HCT116 (cell line): ENCODE results near the gene GRIA1. TPM values are rescaled to one million over a fixed set of nuclear protein-coding genes. Genes with fewer than 3 reads are reported as not detected.

Experiments
- ATAC-seq: fragments of 200-7000 bp; cut with Tn5 transposase; 2 replicates; pipeline ENCODE4 v1.9.1; 2020; ENCODE audit warnings: mild to moderate bottlenecking, moderate library complexity
- BruUV-seq: library from RNA; stranded (reverse); fragments of 400-500 nt; replicated peaks from 2 replicates; lab custom pipeline; 2021; lab: Mats Ljungman, UMichigan
- CTCF ChIA-PET: fragments of 300-600 bp; sonication (Branson Sonifier 250); formaldehyde crosslinking; loops from one replicate; lab custom pipeline; 2021; ENCODE audit warnings: antibody characterized with exemption; lab: Charles Lee
- POLR2A ChIA-PET: fragments of 300-600, 350-600 bp; sonication (Branson Sonifier 250); formaldehyde crosslinking; loops from one replicate; lab custom pipeline; 2021; ENCODE audit warnings: antibody characterized with exemption; lab: Charles Lee
- RAD21 ChIA-PET, 2 experiments: fragments of 300-600 bp; sonication (Branson Sonifier 250); formaldehyde crosslinking; loops; one replicate each; lab custom pipeline; 2023; ENCODE audit warnings: low total read pairs in 2 of 2; ENCODE audit not compliant: uncharacterized antibody in 2 of 2, unreplicated experiment in 2 of 2, low non-redundant PET in 1 of 2; lab: Charles Lee
- DNase-seq: peaks from one replicate; pipeline ENCODE4 v3.0.0-alpha.2; 2010; ENCODE audit warnings: low read depth, low spot score
- H2AFZ ChIP-seq: fragments of 200-600 bp; shearing (Covaris generic), sonication (generic); 2 replicates; pipeline ENCODE4 v1.6.1; 2017; ENCODE audit warnings: low read depth, mixed run types, mixed read lengths, antibody characterized with exemption, low read length; ENCODE audit not compliant: poor library complexity, severe bottlenecking
- H3K27ac ChIP-seq: 2 replicates; pipeline ENCODE4 v1.5.1; 2012; ENCODE audit warnings: low read depth, low read length
- H3K27me3 ChIP-seq: fragments of 200-600 bp; sonication (generic); 2 replicates; pipeline ENCODE4 v1.6.1; 2016; ENCODE audit warnings: mixed run types, low read length, mixed read lengths; ENCODE audit not compliant: insufficient read depth
- H3K36me3 ChIP-seq, 2 experiments: fragments of 200-500 bp in 1 of 2; fragments of 200-600 bp in 1 of 2; sonication (Bioruptor generic) in 1 of 2; sonication (generic) in 1 of 2; 2 replicates each; pipeline versions ENCODE4 v1.5.1 to v1.6.1; 2014 to 2016; ENCODE audit warnings: low read length in 2 of 2, inconsistent platforms in 1 of 2, mixed read lengths in 1 of 2, mixed run types in 1 of 2; ENCODE audit not compliant: insufficient read depth in 2 of 2, control insufficient read depth in 1 of 2
- H3K4me1 ChIP-seq, 2 experiments: fragments of 200-600 bp in 1 of 2; sonication (generic) in 1 of 2; 2 replicates each; pipeline versions ENCODE4 v1.5.1 to v1.6.1; 2012 to 2017; ENCODE audit warnings: low read length in 2 of 2, inconsistent platforms in 1 of 2, mild to moderate bottlenecking in 1 of 2, mixed read lengths in 1 of 2, mixed run types in 1 of 2, moderate library complexity in 1 of 2; ENCODE audit not compliant: insufficient read depth in 2 of 2, control insufficient read depth in 1 of 2
- H3K4me2 ChIP-seq: fragments of 200-600 bp; sonication (generic); 2 replicates; pipeline ENCODE4 v1.6.1; 2017; ENCODE audit warnings: mixed run types, low read length, mixed read lengths
- H3K4me3 ChIP-seq, 2 experiments: fragments of 200-600 bp in 1 of 2; sonication (generic) in 1 of 2; replicated peaks in 1 of 2; 2 replicates each; pipeline ENCODE4 v1.5.1; 2011 to 2016; ENCODE audit warnings: low read length in 2 of 2, control low read depth in 1 of 2, low read depth in 1 of 2, mild to moderate bottlenecking in 1 of 2, mixed read lengths in 1 of 2, mixed run types in 1 of 2
- H3K79me2 ChIP-seq: fragments of 200-600 bp; sonication (generic); 2 replicates; pipeline ENCODE4 v1.6.1; 2017; ENCODE audit warnings: mild to moderate bottlenecking, mixed run types, low read length, moderate library complexity, mixed read lengths; ENCODE audit not compliant: insufficient read depth
- H3K9ac ChIP-seq: fragments of 200-600 bp; sonication (generic); 2 replicates; pipeline ENCODE4 v1.6.1; 2016; ENCODE audit warnings: low read length, mixed read lengths
- H3K9me2 ChIP-seq: fragments of 200-600 bp; sonication (generic), shearing (Covaris generic); 2 replicates; pipeline ENCODE4 v1.6.1; 2017; ENCODE audit warnings: mixed run types, mild to moderate bottlenecking, moderate library complexity; ENCODE audit not compliant: insufficient read depth
- H3K9me3 ChIP-seq, 2 experiments: fragments of 200-500 bp in 1 of 2; fragments of 200-600 bp in 1 of 2; sonication (Bioruptor generic) in 1 of 2; sonication (generic) in 1 of 2; 2 replicates each; pipeline ENCODE4 v1.6.1; 2014 to 2017; ENCODE audit warnings: low read length in 2 of 2, mixed read lengths in 2 of 2, inconsistent platforms in 1 of 2, low read depth in 1 of 2, mild to moderate bottlenecking in 1 of 2, mixed run types in 1 of 2, moderate library complexity in 1 of 2; ENCODE audit not compliant: control insufficient read depth in 1 of 2, insufficient read depth in 1 of 2
- H4K20me1 ChIP-seq: fragments of 200-600 bp; sonication (generic), shearing (Covaris generic); 2 replicates; pipeline ENCODE4 v1.6.1; 2017; ENCODE audit warnings: mixed run types, mild to moderate bottlenecking, moderate library complexity; ENCODE audit not compliant: insufficient read depth
- CEBPB ChIP-seq: IDR thresholded peaks from 2 replicates; pipeline ENCODE4 v1.6.1; 2012; ENCODE audit warnings: low read depth
- EGR1 ChIP-seq: IDR thresholded peaks from 2 replicates; pipeline ENCODE4 v1.6.1; 2012; ENCODE audit warnings: low read depth
- ELF1 ChIP-seq: IDR thresholded peaks from 2 replicates; pipeline ENCODE4 v1.6.1; 2012; ENCODE audit warnings: low read depth, borderline replicate concordance
- POLR2A ChIP-seq: IDR thresholded peaks from 2 replicates; pipeline ENCODE4 v1.7.0; 2011; ENCODE audit warnings: borderline replicate concordance; ENCODE audit not compliant: insufficient read depth, insufficient read length; ENCODE audit errors: extremely low read depth
- RAD21 ChIP-seq: IDR thresholded peaks from 2 replicates; pipeline ENCODE4 v1.6.1; 2012; ENCODE audit warnings: low read depth, mild to moderate bottlenecking
- SIN3A ChIP-seq: IDR thresholded peaks from 2 replicates; pipeline ENCODE4 v1.6.1; 2012; ENCODE audit warnings: low read depth
- YY1 ChIP-seq: IDR thresholded peaks from 2 replicates; pipeline ENCODE4 v1.6.1; 2011; ENCODE audit warnings: low read length, low read depth, moderate library complexity, mild to moderate bottlenecking; ENCODE audit not compliant: insufficient replicate concordance; ENCODE audit errors: extremely low read depth
- ZFX ChIP-seq: fragments of 450-650 bp; IDR thresholded peaks from 2 replicates; pipeline ENCODE4 v1.6.1; 2017
- ZNF274 ChIP-seq: fragments of 200-500 bp; sonication (Bioruptor generic); IDR thresholded peaks from 2 replicates; pipeline ENCODE4 v1.6.1; 2014; ENCODE audit warnings: mild to moderate bottlenecking, low read depth, low read length, inconsistent platforms
- intact Hi-C: fragments of 100-400 bp; cut with micrococcal nuclease; formaldehyde crosslinking; loops from 2 replicates; pipeline ENCODE4 v1.10.0; 2022
- total RNA-seq: library from RNA; stranded (reverse); gene quantifications from one replicate; pipeline ENCODE4 v1.2.1, GENCODE V29; 2021; ENCODE audit not compliant: unreplicated experiment
- TF ChIP-seq, protein P1 (sequence below): IDR thresholded peaks from 2 replicates; pipeline ENCODE4 v1.6.1; 2012; ENCODE audit warnings: low read depth
- TF ChIP-seq, protein P2 (sequence below), 3 experiments: fragments of 200-600 bp in 1 of 3; sonication (generic) in 1 of 3; IDR thresholded peaks in 2 of 3; conservative IDR thresholded peaks in 1 of 3; 2 replicates each; pipeline ENCODE4 v1.5.1; 2012 to 2017; ENCODE audit warnings: low read depth in 2 of 3, low read length in 2 of 3, antibody characterized with exemption in 1 of 3, borderline replicate concordance in 1 of 3, control low read depth in 1 of 3, mild to moderate bottlenecking in 1 of 3, mixed read lengths in 1 of 3, mixed run types in 1 of 3, moderate library complexity in 1 of 3; ENCODE audit not compliant: insufficient read depth in 1 of 3
- TF ChIP-seq, protein P3 (sequence below): IDR thresholded peaks from 2 replicates; pipeline ENCODE4 v1.6.1; 2012
- TF ChIP-seq, protein P4 (sequence below): IDR thresholded peaks from 2 replicates; pipeline ENCODE4 v1.6.1; 2011; ENCODE audit warnings: mild to moderate bottlenecking, low read length, moderate library complexity; ENCODE audit not compliant: insufficient replicate concordance; ENCODE audit errors: extremely low read depth

The GRIA1 gene
- total RNA-seq, 1 experiment from 2014 or later, result not detected

DNA sequence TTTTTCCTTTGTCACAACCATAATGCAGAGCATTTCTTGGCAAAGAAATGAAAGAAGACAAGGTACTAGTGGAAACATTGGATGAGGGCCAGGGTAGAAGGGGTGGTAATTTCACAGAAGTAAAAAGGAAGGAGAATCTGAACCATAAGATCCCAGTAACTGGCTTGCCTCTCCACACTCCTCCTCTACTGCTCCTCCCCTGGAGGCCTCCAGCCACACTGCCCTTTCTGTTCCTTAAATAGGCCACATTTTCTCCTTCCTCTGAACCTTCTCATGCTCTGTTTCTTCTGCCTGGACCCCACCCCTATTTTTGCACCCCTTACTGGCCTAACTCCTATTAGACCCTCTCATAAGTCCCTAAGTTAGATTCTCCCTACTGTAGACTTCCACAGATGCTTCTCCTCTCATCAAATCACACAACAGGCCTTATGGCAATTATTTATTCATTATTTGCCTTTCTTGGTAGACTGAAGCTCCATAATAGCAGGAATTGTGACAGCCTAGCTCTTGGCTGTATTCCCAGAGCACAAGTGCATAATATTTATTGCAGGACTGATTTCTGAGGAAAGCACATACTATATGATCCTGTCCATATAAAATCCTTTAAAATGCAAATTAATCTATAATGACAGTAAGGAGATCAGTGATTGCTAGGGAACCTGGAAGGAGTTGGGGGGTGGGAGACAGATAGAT is 31.3 kb upstream of the GRIA1 start:
- CTCF ChIA-PET, result no interaction called here
- ATAC-seq, result no peak
- BruUV-seq, result no TSS peak

More for the DNA sequence above, 31.3 kb upstream of the GRIA1 start:
- DNase-seq, result no peak
- TF ChIP-seq ELF1 (no peak), POLR2A (no peak), RAD21 (no peak), SIN3A (no peak), EGR1 (no peak), YY1 (no peak), ZNF274 (no peak), ZFX (no peak), CEBPB (no peak)
- TF ChIP-seq, protein P1, sequence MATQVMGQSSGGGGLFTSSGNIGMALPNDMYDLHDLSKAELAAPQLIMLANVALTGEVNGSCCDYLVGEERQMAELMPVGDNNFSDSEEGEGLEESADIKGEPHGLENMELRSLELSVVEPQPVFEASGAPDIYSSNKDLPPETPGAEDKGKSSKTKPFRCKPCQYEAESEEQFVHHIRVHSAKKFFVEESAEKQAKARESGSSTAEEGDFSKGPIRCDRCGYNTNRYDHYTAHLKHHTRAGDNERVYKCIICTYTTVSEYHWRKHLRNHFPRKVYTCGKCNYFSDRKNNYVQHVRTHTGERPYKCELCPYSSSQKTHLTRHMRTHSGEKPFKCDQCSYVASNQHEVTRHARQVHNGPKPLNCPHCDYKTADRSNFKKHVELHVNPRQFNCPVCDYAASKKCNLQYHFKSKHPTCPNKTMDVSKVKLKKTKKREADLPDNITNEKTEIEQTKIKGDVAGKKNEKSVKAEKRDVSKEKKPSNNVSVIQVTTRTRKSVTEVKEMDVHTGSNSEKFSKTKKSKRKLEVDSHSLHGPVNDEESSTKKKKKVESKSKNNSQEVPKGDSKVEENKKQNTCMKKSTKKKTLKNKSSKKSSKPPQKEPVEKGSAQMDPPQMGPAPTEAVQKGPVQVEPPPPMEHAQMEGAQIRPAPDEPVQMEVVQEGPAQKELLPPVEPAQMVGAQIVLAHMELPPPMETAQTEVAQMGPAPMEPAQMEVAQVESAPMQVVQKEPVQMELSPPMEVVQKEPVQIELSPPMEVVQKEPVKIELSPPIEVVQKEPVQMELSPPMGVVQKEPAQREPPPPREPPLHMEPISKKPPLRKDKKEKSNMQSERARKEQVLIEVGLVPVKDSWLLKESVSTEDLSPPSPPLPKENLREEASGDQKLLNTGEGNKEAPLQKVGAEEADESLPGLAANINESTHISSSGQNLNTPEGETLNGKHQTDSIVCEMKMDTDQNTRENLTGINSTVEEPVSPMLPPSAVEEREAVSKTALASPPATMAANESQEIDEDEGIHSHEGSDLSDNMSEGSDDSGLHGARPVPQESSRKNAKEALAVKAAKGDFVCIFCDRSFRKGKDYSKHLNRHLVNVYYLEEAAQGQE, result no peak
- TF ChIP-seq, protein P2, sequence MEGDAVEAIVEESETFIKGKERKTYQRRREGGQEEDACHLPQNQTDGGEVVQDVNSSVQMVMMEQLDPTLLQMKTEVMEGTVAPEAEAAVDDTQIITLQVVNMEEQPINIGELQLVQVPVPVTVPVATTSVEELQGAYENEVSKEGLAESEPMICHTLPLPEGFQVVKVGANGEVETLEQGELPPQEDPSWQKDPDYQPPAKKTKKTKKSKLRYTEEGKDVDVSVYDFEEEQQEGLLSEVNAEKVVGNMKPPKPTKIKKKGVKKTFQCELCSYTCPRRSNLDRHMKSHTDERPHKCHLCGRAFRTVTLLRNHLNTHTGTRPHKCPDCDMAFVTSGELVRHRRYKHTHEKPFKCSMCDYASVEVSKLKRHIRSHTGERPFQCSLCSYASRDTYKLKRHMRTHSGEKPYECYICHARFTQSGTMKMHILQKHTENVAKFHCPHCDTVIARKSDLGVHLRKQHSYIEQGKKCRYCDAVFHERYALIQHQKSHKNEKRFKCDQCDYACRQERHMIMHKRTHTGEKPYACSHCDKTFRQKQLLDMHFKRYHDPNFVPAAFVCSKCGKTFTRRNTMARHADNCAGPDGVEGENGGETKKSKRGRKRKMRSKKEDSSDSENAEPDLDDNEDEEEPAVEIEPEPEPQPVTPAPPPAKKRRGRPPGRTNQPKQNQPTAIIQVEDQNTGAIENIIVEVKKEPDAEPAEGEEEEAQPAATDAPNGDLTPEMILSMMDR (IDR thresholded peaks at IDR 0.05 in 2 of 3, conservative IDR thresholded peaks at IDR 0.05 in 1 of 3; ENCODE audit: borderline replicate concordance in 1 of 3, insufficient read depth in 1 of 3, low read depth in 2 of 3, low read length in 2 of 3), result no peak
- TF ChIP-seq, protein P3, sequence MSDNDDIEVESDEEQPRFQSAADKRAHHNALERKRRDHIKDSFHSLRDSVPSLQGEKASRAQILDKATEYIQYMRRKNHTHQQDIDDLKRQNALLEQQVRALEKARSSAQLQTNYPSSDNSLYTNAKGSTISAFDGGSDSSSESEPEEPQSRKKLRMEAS, result no peak
- TF ChIP-seq, protein P4, sequence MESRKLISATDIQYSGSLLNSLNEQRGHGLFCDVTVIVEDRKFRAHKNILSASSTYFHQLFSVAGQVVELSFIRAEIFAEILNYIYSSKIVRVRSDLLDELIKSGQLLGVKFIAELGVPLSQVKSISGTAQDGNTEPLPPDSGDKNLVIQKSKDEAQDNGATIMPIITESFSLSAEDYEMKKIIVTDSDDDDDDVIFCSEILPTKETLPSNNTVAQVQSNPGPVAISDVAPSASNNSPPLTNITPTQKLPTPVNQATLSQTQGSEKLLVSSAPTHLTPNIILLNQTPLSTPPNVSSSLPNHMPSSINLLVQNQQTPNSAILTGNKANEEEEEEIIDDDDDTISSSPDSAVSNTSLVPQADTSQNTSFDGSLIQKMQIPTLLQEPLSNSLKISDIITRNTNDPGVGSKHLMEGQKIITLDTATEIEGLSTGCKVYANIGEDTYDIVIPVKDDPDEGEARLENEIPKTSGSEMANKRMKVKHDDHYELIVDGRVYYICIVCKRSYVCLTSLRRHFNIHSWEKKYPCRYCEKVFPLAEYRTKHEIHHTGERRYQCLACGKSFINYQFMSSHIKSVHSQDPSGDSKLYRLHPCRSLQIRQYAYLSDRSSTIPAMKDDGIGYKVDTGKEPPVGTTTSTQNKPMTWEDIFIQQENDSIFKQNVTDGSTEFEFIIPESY, result no peak
- Histone ChIP-seq H3K4me3 (no peak overlapping the region), H3K27me3 (peaks cover 27% of the 10 kb centered on the region), H3K4me1 (no peaks in the 10 kb centered on the region), H3K9me2 (no peaks in the 10 kb centered on the region), H3K4me2 (no peak overlapping the region), H4K20me1 (no peaks in the 10 kb centered on the region), H3K79me2 (no peaks in the 10 kb centered on the region), H3K9ac (no peak overlapping the region), H3K9me3 (no peaks in the 10 kb centered on the region), H3K36me3 (no peaks in the 10 kb centered on the region), H3K27ac (no peak overlapping the region), H2AFZ (no peak overlapping the region)
- ChIA-PET RAD21 (no interaction called here), POLR2A (no interaction called here)
- intact Hi-C loops, result no loop called here
